Measurements from ENCODE around the gene PSMB7.

PSMB7 gene

GRCh38 chr9:124415852-124416484, 726 bp upstream of the PSMB7 start:
- H3K27ac ChIP-seq (ENCODE audit: low read length), result no peak overlapping the region
- H3K4me3 ChIP-seq (ENCODE audit: low read length), result peak overlapping the region; percentile 94
- H3K9me3 ChIP-seq (ENCODE audit: insufficient read depth, low read length), result no peaks in the 10 kb centered on the region
- H2AFZ ChIP-seq (ENCODE audit: low read depth, low read length), result peak overlapping the region; percentile 99
- H3K27me3 ChIP-seq (ENCODE audit: low read depth, low read length), result no peaks in the 10 kb centered on the region
- TF ChIP-seq CTCF (IDR thresholded peaks at IDR 0.05; ENCODE audit: low read depth, low read length) (no peak), EZH2phosphoT487 (IDR thresholded peaks at IDR 0.05; ENCODE audit: low read depth) (no peak)
- peak overlapping the region; percentile 78 for H3K4me2 ChIP-seq (ENCODE audit: low read length)
- H3K36me3 ChIP-seq (replicated peaks; ENCODE audit: low read depth, low read length), result peaks cover 27% of the 10 kb centered on the region
- H4K20me1 ChIP-seq (ENCODE audit: insufficient read depth, low read length), result no peaks in the 10 kb centered on the region
- H3K4me1 ChIP-seq (ENCODE audit: low read length), result peaks cover 16% of the 10 kb centered on the region
- H3K9ac ChIP-seq (ENCODE audit: low read length), result peak overlapping the region; percentile 21; the same call in 1 of the 2 replicates
- H3K79me2 ChIP-seq (ENCODE audit: low read length), result peaks cover 21% of the 10 kb centered on the region

GRCh38 chr9:124414612-124415011, 630 bp downstream of the PSMB7 start:
- H3K27ac ChIP-seq (ENCODE audit: low read length), result peak overlapping the region; percentile 23; the same call in 1 of the 2 replicates
- H3K4me3 ChIP-seq (ENCODE audit: low read length), result peak overlapping the region; percentile 94
- peaks cover 31% of the 10 kb centered on the region for H3K36me3 ChIP-seq (replicated peaks; ENCODE audit: low read depth, low read length)
- 0 out of 2 replicates have a peak overlapping the region, but pooled peaks have one; percentile 20 for H2AFZ ChIP-seq (ENCODE audit: low read depth, low read length)
- H3K4me2 ChIP-seq (ENCODE audit: low read length), result peak overlapping the region; percentile 78
- H3K79me2 ChIP-seq (ENCODE audit: low read length), result peaks cover 25% of the 10 kb centered on the region
- H4K20me1 ChIP-seq (ENCODE audit: insufficient read depth, low read length), result no peaks in the 10 kb centered on the region
- H3K9me3 ChIP-seq (ENCODE audit: insufficient read depth, low read length), result no peaks in the 10 kb centered on the region
- no peaks in the 10 kb centered on the region for H3K27me3 ChIP-seq (ENCODE audit: low read depth, low read length)
- H3K9ac ChIP-seq (ENCODE audit: low read length), result peak overlapping the region; percentile 77
- H3K4me1 ChIP-seq (ENCODE audit: low read length), result peaks cover 13% of the 10 kb centered on the region
- TF ChIP-seq CTCF (IDR thresholded peaks at IDR 0.05; ENCODE audit: low read depth, low read length), result no peak
- TF ChIP-seq EZH2phosphoT487 (IDR thresholded peaks at IDR 0.05; ENCODE audit: low read depth), result no peak

- Histone ChIP-seq H3K27me3 (ENCODE audit: low read depth, low read length) (no peaks in the 10 kb centered on the region), H4K20me1 (ENCODE audit: insufficient read depth, low read length) (no peaks in the 10 kb centered on the region), H3K79me2 (ENCODE audit: low read length) (peaks cover 30% of the 10 kb centered on the region), H3K4me1 (ENCODE audit: low read length) (peaks cover 11% of the 10 kb centered on the region), H2AFZ (ENCODE audit: low read depth, low read length) (no peak overlapping the region), H3K9me3 (ENCODE audit: insufficient read depth, low read length) (no peaks in the 10 kb centered on the region), H3K4me2 (ENCODE audit: low read length) (no peak overlapping the region), H3K9ac (ENCODE audit: low read length) (no peak overlapping the region), H3K4me3 (ENCODE audit: low read length) (no peak overlapping the region), H3K27ac (ENCODE audit: low read length) (no peak overlapping the region), H3K36me3 (replicated peaks; ENCODE audit: low read depth, low read length) (peaks cover 48% of the 10 kb centered on the region)
- TF ChIP-seq EZH2phosphoT487 (IDR thresholded peaks at IDR 0.05; ENCODE audit: low read depth) (no peak), CTCF (IDR thresholded peaks at IDR 0.05; ENCODE audit: low read depth, low read length) (no peak)
These were observed 3.0 kb downstream of the PSMB7 start for GRCh38 chr9:124412228-124412575.

GRCh38 chr9:124411514-124412227, 3.6 kb downstream of the PSMB7 start:
- Histone ChIP-seq H3K27me3 (ENCODE audit: low read depth, low read length) (no peaks in the 10 kb centered on the region), H3K4me2 (ENCODE audit: low read length) (no peak overlapping the region), H3K36me3 (replicated peaks; ENCODE audit: low read depth, low read length) (peaks cover 50% of the 10 kb centered on the region), H3K4me1 (ENCODE audit: low read length) (peaks cover 11% of the 10 kb centered on the region), H2AFZ (ENCODE audit: low read depth, low read length) (no peak overlapping the region), H3K79me2 (ENCODE audit: low read length) (peaks cover 34% of the 10 kb centered on the region), H3K9me3 (ENCODE audit: insufficient read depth, low read length) (no peaks in the 10 kb centered on the region), H3K27ac (ENCODE audit: low read length) (no peak overlapping the region), H3K4me3 (ENCODE audit: low read length) (no peak overlapping the region), H3K9ac (ENCODE audit: low read length) (no peak overlapping the region), H4K20me1 (ENCODE audit: insufficient read depth, low read length) (no peaks in the 10 kb centered on the region)
- no peak for TF ChIP-seq EZH2phosphoT487 (IDR thresholded peaks at IDR 0.05; ENCODE audit: low read depth)
- no peak for TF ChIP-seq CTCF (IDR thresholded peaks at IDR 0.05; ENCODE audit: low read depth, low read length)
